ENCODE measurements around the gene HTRA2.
A peak's percentile ranks its signal among the peaks of the same experiment; 100 is the strongest.

Gene HTRA2

GRCh38 chr2:74513605-74514367 is 15.9 kb upstream of the HTRA2 start:
- peak; percentile 18 for ATAC-seq
- peak; percentile 59; the same call in 1 of the 2 replicates for TF ChIP-seq GLIS3 (CRISPR knock-in tag; IDR thresholded peaks at IDR 0.05)
- peak; percentile 91; the same call in 1 of the 2 replicates for TF ChIP-seq PATZ1 (CRISPR knock-in tag; IDR thresholded peaks at IDR 0.05; ENCODE audit: borderline replicate concordance)
- no peak for TF ChIP-seq ZNF70 (CRISPR knock-in tag; IDR thresholded peaks at IDR 0.05)

GRCh38 chr2:74514368-74515270 is 15.1 kb upstream of the HTRA2 start, which contains the start of gene TLX2:
Gene TLX2, plus strand, starts transcription at chr2:74514450. Its CDS starts 357 bp downstream, at chr2:74514807.
- no peak for TF ChIP-seq ZNF565 (CRISPR knock-in tag; conservative IDR thresholded peaks at IDR 0.05; ENCODE audit: low read depth)
- no peak for TF ChIP-seq RARB (CRISPR knock-in tag; IDR thresholded peaks at IDR 0.05)
- no peak for TF ChIP-seq GLIS3 (CRISPR knock-in tag; IDR thresholded peaks at IDR 0.05)
- no peak for TF ChIP-seq TCF4 (CRISPR knock-in tag; IDR thresholded peaks at IDR 0.05; ENCODE audit: borderline replicate concordance)
- no peak for TF ChIP-seq POU6F1 (CRISPR knock-in tag; IDR thresholded peaks at IDR 0.05; ENCODE audit: borderline replicate concordance, low read depth)
- TF ChIP-seq TSHZ2 (CRISPR knock-in tag; IDR thresholded peaks at IDR 0.05): no peak
- no peak for TF ChIP-seq ZC3H10 (CRISPR knock-in tag; IDR thresholded peaks at IDR 0.05)
- no peak for TF ChIP-seq PATZ1 (CRISPR knock-in tag; IDR thresholded peaks at IDR 0.05; ENCODE audit: borderline replicate concordance)
- TF ChIP-seq ISL1 (CRISPR knock-in tag; IDR thresholded peaks at IDR 0.05): no peak
- no peak for TF ChIP-seq ZFP30 (CRISPR knock-in tag; IDR thresholded peaks at IDR 0.05)
- no peak for TF ChIP-seq TOX (CRISPR knock-in tag; IDR thresholded peaks at IDR 0.05; ENCODE audit: borderline replicate concordance)
- TF ChIP-seq ARNTL (CRISPR knock-in tag; IDR thresholded peaks at IDR 0.05; ENCODE audit: borderline replicate concordance, low read depth): no peak
- ATAC-seq: peak; percentile 79

- no peak for ATAC-seq
- TF ChIP-seq CSDC2 (CRISPR knock-in tag; IDR thresholded peaks at IDR 0.05) (no peak), RARB (CRISPR knock-in tag; IDR thresholded peaks at IDR 0.05) (no peak), ESRRG (CRISPR knock-in tag; IDR thresholded peaks at IDR 0.05) (no peak), CSRNP3 (CRISPR knock-in tag; IDR thresholded peaks at IDR 0.05) (no peak), ZNF8 (CRISPR knock-in tag; IDR thresholded peaks at IDR 0.05) (no peak), BACH2 (CRISPR knock-in tag; IDR thresholded peaks at IDR 0.05; ENCODE audit: borderline replicate concordance) (no peak), ISL1 (CRISPR knock-in tag; IDR thresholded peaks at IDR 0.05) (no peak), ARNTL (CRISPR knock-in tag; IDR thresholded peaks at IDR 0.05; ENCODE audit: borderline replicate concordance, low read depth) (no peak), PATZ1 (CRISPR knock-in tag; IDR thresholded peaks at IDR 0.05; ENCODE audit: borderline replicate concordance) (no peak), TSHZ2 (CRISPR knock-in tag; IDR thresholded peaks at IDR 0.05) (no peak), TOX (CRISPR knock-in tag; IDR thresholded peaks at IDR 0.05; ENCODE audit: borderline replicate concordance) (no peak), ZNF565 (CRISPR knock-in tag; conservative IDR thresholded peaks at IDR 0.05; ENCODE audit: low read depth) (no peak)
Measured at GRCh38 chr2:74515271-74515980, 14.3 kb upstream of the HTRA2 start.

Data from SK-N-SH treated with all-trans-retinoic acid at 6 μM for 48 hours (cell line).